Measurements from ENCODE around the gene HCK.
"Not testable (repeated sequence)": the region's sequence is repeated elsewhere in the genome, so short reads cannot be mapped to it uniquely, and the experiment has no call there.

Gene HCK

GRCh38 chr20:32108814-32109391 is 56.9 kb downstream of the HCK start:
- no peak for DNase-seq (ENCODE audit: low spot score)

GRCh38 chr20:32109392-32110172 is 57.5 kb downstream of the HCK start, which contains the start of gene TM9SF4:
Gene TM9SF4 (plus strand): TSS chr20:32109714. CDS start chr20:32109741, 27 bp downstream.
- peak; percentile 90 for DNase-seq (ENCODE audit: low spot score)

DNA sequence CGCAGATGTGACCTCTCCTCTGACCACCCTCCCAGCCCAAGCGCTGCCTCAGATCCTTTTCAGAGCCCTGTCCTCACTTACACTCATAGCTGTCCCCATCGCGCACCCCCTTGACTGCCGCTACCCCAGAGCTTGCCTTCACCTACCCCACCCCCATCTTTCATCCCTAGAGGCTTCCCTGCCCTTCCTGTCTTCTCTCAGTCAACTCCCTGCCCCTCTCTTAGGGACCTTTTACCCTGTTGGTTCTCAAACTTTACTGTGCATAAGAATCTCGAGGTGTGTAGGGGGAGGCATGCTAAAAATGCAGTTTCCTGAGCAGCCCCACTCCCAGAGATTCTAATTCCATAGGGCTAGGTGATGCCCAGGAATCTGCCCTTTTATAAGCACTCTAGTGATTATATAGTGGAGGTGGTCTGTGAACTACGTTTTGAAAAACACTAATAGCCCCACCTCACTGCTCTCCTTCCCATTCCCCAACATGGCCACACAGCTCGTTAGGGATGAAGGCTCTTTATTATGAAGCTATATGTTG is 58.2 kb downstream of the HCK start:
- DNase-seq (ENCODE audit: low spot score): no peak

DNA sequence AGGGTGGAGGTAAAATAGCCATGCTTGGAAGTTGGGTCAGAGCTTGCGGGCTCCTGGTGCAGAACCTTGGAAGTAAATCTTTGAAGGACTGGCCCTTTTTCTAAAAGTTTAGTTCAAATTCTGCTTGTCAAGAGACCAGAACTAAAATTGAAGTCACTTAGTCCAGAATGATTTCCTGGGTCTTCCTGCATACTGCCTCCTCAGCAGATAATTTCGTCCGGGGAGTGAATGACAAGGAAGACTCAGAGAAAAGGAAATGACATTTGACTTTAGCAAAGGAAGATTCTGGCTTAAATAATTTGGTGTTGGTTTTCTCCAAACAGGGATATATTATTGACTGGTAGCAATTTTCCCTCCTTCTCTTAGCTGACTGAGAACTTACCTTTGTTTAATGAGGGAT is 58.7 kb downstream of the HCK start:
- no peak for DNase-seq (ENCODE audit: low spot score)

DNA sequence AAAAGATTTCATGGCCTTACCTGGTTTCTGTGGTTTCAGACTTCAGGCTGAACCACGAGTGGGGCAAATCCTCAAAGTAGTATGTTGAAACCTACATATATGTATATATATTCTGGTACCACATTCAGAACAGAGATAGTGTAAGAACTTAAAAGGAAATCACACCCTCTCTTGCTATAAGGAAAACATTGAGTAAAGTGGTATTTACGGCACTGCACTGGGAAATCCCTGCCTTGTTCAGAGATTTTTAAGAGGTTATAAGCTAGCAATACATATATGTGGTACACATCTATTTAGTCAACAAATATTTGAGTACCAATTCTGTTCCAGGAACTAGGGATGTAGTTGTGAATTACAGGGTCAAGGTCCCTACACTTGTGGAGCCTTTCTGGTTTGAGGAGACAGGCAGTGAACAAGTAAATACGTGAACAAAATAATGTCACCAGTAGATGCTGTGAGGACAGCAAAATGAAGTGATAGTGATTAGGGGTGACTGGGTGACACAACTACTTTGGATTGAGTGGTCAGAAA is 59.2 kb downstream of the HCK start:
- no peak for DNase-seq (ENCODE audit: low spot score)

GRCh38 chr20:32111753-32112152 is 59.7 kb downstream of the HCK start:
- no peak for DNase-seq (ENCODE audit: low spot score)

DNA sequence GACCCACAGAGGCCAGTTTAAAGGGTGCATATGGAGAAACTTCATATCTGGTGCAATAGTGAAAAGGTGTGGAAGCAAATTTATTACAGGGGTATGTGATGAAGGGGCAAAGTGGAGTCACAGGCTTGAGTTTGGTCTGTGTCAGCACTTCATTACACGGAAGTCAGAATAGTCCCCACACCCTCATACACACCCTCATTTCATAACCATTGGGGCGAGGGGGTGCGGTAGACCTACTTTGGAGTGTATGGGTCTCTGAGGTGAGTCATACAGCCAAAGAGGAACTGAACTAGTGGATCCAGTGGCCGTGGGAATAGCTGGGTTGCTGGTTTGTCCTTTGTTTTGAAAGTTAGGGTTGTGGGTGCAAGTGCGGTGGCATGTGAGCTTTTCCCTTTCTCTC is 60.8 kb downstream of the HCK start:
- no peak for DNase-seq (ENCODE audit: low spot score)

GRCh38 chr20:32113591-32114260 is 61.7 kb downstream of the HCK start:
- DNase-seq (ENCODE audit: low spot score): no peak

DNA sequence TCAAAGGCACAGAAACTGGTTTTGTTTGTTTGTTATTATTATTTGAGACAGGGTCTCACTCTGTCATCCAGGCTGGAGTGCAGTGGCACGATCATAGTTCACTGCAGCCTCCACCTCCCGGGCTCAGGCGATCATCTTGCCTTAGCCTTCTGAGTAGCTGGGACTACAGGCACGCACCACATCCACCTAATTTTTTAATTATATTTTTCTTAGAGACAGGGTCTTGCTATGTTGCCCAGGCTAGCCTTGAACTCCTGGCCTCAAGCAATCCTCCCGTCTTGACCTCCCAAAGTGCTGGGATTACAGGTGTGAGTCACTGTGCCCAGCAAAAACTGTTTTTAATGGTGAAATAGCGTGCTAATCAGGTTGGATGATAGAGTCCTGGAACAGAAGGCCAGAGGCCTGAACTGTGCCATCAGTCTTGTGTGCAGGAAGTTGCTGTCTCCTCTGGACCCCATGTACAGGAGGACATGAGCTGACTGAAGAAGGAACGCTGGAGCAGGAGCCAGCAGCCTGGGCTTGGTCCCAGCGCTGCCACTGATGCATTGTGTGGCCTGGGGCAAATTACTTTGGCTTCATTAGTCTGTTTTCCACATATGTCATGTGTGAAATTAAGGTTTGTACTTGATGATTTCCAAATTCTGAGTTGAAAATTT is 62.4 kb downstream of the HCK start:
- no peak for DNase-seq (ENCODE audit: low spot score)

DNA sequence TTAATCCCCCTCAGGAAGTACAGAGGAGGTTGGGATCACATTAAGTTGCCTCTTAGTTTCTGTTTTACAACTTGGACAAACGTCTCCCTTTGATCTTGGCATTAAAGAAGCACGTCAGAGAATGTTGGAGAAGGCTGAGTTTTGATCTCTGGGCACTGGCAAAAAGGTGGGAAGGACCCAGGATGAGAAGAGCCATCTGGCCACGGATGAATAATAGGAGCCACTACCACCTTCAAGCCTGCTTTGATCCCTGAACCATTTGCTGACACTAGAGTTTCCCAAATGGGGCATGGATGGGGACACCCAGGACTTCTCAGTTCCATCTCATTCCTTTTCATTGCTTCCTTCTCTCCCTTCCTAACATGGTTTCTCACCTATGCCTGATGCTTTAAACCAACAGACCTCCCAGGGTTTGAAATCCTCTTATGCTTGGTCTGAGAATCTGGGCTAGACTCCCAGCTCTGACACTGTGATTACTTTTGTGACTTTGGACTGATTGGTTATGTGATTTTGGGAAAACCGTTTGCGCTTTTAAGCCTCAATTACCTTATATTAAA is 63.2 kb downstream of the HCK start:
- DNase-seq (ENCODE audit: low spot score): no peak

- no peak for DNase-seq (ENCODE audit: low spot score)
Observed at GRCh38 chr20:32116079-32116521, 64.1 kb downstream of the HCK start.

- not testable (repeated sequence) for DNase-seq (ENCODE audit: low spot score)
Observed at GRCh38 chr20:32116796-32117195, 64.8 kb downstream of the HCK start.

GRCh38 chr20:32118427-32118826 is 66.4 kb downstream of the HCK start:
- DNase-seq (ENCODE audit: low spot score): not testable (repeated sequence)

- no peak for DNase-seq (ENCODE audit: low spot score)
Observed at GRCh38 chr20:32119734-32120133, 67.7 kb downstream of the HCK start.

- DNase-seq (ENCODE audit: low spot score): not testable (repeated sequence)
Observed at GRCh38 chr20:32121908-32122307, 69.9 kb downstream of the HCK start.

GRCh38 chr20:32123088-32123487 is 71.0 kb downstream of the HCK start:
- DNase-seq (ENCODE audit: low spot score): no peak

- DNase-seq (ENCODE audit: low spot score): no peak
Observed at GRCh38 chr20:32124916-32125454, 72.9 kb downstream of the HCK start.

DNA sequence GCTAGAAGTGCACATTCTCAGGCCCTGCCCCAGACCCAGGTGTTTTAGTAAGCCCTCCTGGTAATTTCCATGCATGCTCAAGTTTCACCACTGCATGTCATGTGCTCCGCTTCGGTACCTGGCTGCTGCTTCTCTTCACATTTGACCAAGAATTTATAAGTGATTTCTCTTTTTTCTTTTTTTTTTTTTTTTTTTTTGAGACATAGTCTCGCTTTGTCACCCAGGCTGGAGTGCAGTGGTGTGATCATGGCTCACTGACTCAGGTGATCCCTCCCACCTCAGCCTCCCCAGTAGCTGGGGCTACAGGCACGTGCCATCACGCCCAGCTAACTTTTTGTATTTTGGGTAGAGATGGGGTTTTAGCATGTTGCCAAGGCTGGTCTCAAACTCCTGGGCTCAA is 73.5 kb downstream of the HCK start:
- no peak for DNase-seq (ENCODE audit: low spot score)

DNA sequence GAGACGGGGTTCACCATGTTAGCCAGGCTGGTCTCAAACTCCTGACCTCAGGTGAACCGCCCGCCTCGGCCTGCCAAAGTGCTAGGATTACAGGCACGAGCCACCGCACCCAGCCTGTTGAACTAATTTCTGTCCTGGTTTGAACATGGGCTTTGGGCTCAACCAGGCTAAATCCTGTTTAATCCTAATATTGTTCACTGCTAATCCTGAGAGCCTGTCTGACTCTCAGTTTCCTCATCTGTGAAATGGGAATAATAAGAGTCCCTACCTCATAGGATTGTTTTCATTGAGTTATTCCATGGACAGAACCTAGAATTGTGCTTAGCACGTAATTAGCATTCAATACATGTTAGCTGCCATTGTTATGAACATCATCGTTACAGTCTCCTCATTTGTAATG is 74.9 kb downstream of the HCK start:
- DNase-seq (ENCODE audit: low spot score): no peak

DNA sequence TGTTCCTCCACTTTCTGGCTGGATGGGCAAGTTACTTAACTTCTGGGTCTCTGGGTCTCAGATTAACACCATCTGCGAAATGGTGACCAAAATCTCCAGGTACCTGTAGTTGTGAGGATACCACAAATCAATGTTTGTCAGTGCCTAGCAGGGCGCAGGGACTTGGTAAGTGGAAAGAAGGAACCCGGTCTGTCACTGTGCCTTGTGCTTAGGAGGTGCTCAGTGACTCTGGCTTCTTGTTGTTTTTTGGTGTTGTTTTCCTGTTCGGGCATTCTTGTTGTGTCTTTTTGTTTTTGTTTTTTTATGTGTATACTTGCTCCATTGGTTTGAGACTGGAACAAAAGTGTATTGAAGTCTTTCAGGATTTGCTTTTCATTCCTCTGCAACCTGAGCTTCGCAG is 75.3 kb downstream of the HCK start:
- DNase-seq (ENCODE audit: low spot score): no peak

- DNase-seq (ENCODE audit: low spot score): no peak
Observed at GRCh38 chr20:32128167-32128566, 76.1 kb downstream of the HCK start.

Measured in CD4-positive, alpha-beta T cell treated with Interleukin-6 at 100 ng/mL for 8 hours (primary cell).